Nephron (organoid): Measurements from ENCODE around the gene EEF1AKMT3.

Source experiments
- H3K27ac Mint-ChIP-seq, 3 experiments: 2 replicates each; pipeline ENCODE4 v1.8.0; 2020; ENCODE audit warnings: mixed read lengths in 3 of 3, mild to moderate bottlenecking in 2 of 3, moderate library complexity in 1 of 3
- H3K27me3 Mint-ChIP-seq: 2 replicates; pipeline ENCODE4 v1.8.0; 2021; ENCODE audit warnings: low read depth, mild to moderate bottlenecking, moderate library complexity, mixed read lengths
- H3K36me3 Mint-ChIP-seq: 2 replicates; pipeline ENCODE4 v1.8.0; 2020; ENCODE audit warnings: low read depth, mixed read lengths
- H3K4me1 Mint-ChIP-seq: 2 replicates; pipeline ENCODE4 v1.8.0; 2020; ENCODE audit warnings: mixed read lengths
- H3K4me3 Mint-ChIP-seq, 3 experiments: 2 replicates each; pipeline ENCODE4 v1.8.0; 2020; ENCODE audit warnings: mild to moderate bottlenecking in 3 of 3, mixed read lengths in 3 of 3, moderate library complexity in 2 of 3
- H3K9me3 Mint-ChIP-seq: 2 replicates; pipeline ENCODE4 v1.8.0; 2020; ENCODE audit warnings: mixed read lengths
- TF ChIP-seq, protein P1 (sequence below), 3 experiments: fragments of 200-600 bp; sonication (generic); IDR thresholded peaks; one replicate each; pipeline ENCODE4 v1.5.0; 2021; ENCODE audit warnings: antibody characterized with exemption in 3 of 3; ENCODE audit not compliant: unreplicated experiment in 3 of 3

Gene EEF1AKMT3

DNA sequence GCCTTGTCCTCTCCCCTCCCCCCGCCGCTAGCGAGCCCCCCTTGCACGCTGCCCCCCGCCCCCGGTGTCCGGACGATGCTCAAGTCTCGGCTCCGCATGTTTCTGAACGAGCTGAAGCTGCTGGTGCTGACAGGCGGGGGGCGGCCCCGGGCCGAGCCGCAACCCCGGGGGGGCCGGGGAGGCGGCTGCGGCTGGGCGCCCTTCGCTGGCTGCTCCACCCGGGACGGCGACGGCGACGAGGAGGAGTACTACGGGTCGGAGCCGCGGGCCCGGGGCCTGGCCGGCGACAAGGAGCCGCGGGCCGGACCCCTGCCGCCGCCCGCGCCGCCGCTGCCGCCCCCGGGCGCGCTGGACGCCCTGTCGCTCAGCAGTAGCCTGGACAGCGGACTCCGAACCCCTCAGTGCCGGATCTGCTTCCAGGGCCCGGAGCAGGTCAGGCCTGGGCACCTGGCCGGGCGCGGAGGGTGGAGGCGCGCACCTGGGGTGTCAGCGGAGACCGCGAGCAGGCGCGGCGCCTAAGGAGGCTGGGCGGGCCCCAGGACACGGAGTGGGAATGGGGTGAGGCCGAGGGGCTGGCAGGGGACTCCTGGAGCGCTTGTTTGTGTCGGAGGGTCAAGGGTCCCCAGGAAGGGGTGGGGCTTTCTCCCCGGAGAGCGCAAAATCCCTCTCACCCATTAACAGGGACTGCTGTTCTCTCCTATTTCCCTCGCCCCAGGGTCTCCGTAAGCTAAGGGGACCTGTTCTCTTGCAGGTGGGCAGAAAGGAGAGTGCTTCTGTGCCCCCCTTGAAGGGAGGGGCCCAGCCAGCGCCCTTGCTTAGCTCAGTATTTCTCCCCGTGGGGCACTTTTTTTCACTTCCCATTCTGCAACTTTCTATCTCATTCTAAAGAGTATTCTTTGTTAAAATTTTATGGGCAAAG, 16.7 kb upstream of the EEF1AKMT3 start:
- peak overlapping the region; percentile 80 to 88 (median 82) for H3K4me3 Mint-ChIP-seq

DNA sequence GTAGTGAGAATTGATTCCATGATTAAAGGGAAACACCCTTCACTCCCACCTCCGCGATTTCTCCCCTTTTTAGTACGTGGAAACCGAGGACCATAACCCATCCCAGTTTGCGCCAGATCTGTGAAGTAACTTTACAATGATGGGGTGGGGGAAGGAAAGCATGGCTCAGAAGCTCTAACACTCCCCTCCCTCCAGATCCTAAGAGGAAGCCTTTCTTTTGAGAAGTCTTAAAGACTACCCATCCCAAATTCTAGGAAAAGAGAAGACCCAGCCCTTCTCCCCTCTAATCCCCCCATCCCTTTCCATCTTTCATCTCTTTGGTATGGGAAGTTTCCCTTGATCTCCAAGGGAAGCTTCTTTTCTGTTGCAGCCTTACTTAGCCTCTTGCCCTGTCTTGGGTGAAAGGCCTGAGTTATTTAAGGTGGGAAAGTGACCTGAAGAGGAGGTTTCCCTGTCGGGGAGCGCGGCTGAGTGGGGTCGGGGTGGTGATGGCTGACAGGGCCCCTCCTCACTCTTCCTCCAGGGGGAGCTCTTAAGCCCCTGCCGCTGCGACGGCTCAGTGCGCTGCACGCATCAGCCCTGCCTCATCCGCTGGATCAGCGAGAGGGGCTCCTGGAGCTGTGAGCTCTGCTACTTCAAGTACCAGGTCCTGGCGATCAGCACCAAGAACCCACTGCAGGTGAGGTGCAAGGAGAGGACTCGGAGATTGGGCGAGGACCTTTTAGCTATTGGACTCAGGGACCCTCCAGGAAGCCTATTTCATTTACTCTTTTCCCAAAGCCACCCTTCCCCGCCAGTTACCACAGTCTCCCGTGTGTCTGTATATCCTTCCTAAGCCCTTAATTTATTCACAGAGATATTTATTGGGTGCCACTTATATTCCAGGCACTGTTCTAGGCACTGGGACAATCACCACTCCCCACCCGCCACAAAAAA, 15.7 kb upstream of the EEF1AKMT3 start:
- no peaks in the 10 kb centered on the region for H3K9me3 Mint-ChIP-seq
- H3K4me1 Mint-ChIP-seq, result peaks cover 38% of the 10 kb centered on the region
- peak overlapping the region in 2 of 3 experiments; percentile 7 to 77 for H3K27ac Mint-ChIP-seq
- peak overlapping the region; percentile 80 to 88 (median 82) for H3K4me3 Mint-ChIP-seq
- TF ChIP-seq, protein P1, sequence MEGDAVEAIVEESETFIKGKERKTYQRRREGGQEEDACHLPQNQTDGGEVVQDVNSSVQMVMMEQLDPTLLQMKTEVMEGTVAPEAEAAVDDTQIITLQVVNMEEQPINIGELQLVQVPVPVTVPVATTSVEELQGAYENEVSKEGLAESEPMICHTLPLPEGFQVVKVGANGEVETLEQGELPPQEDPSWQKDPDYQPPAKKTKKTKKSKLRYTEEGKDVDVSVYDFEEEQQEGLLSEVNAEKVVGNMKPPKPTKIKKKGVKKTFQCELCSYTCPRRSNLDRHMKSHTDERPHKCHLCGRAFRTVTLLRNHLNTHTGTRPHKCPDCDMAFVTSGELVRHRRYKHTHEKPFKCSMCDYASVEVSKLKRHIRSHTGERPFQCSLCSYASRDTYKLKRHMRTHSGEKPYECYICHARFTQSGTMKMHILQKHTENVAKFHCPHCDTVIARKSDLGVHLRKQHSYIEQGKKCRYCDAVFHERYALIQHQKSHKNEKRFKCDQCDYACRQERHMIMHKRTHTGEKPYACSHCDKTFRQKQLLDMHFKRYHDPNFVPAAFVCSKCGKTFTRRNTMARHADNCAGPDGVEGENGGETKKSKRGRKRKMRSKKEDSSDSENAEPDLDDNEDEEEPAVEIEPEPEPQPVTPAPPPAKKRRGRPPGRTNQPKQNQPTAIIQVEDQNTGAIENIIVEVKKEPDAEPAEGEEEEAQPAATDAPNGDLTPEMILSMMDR (IDR thresholded peaks at IDR 0.05; ENCODE audit: unreplicated experiment in 3 of 3), result peak; percentile 44 to 67 (median 48)
- H3K36me3 Mint-ChIP-seq, result peaks cover 20% of the 10 kb centered on the region
- H3K27me3 Mint-ChIP-seq, result peaks cover 70% of the 10 kb centered on the region

More for the DNA sequence above, 16.7 kb upstream of the EEF1AKMT3 start:
- Mint-ChIP-seq H3K9me3 (no peaks in the 10 kb centered on the region), H3K4me1 (peaks cover 46% of the 10 kb centered on the region), H3K27ac (peak overlapping the region in 2 of 3 experiments; percentile 7 to 77), H3K36me3 (peaks cover 30% of the 10 kb centered on the region), H3K27me3 (peaks cover 61% of the 10 kb centered on the region)
- TF ChIP-seq, protein P1 (IDR thresholded peaks at IDR 0.05; ENCODE audit: unreplicated experiment in 3 of 3), result no peak

DNA sequence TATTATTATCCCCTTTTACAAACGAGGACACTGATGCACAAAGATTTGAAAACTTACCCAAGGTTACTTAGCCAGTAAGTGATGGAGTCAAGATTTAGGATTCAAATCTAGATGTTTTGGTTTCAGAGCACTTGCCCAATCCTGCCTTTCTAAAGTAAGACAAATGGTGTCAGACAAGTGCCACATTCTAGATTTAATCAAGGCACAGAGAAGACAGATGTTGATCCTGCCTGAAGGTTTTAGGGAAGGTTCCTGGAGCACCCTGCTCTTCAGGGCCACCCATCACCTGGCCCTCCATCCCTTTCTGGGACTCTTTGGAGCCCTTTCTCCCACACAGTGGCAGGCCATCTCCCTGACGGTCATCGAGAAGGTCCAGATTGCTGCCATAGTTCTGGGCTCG, 14.6 kb upstream of the EEF1AKMT3 start:
- Mint-ChIP-seq H3K4me1 (peaks cover 29% of the 10 kb centered on the region), H3K9me3 (no peaks in the 10 kb centered on the region), H3K27ac (no peak overlapping the region), H3K4me3 (peak overlapping the region; percentile 56 to 77 (median 69)), H3K36me3 (peaks cover 16% of the 10 kb centered on the region), H3K27me3 (peaks cover 76% of the 10 kb centered on the region)
- TF ChIP-seq, protein P1 (IDR thresholded peaks at IDR 0.05; ENCODE audit: unreplicated experiment in 3 of 3), result no peak

DNA sequence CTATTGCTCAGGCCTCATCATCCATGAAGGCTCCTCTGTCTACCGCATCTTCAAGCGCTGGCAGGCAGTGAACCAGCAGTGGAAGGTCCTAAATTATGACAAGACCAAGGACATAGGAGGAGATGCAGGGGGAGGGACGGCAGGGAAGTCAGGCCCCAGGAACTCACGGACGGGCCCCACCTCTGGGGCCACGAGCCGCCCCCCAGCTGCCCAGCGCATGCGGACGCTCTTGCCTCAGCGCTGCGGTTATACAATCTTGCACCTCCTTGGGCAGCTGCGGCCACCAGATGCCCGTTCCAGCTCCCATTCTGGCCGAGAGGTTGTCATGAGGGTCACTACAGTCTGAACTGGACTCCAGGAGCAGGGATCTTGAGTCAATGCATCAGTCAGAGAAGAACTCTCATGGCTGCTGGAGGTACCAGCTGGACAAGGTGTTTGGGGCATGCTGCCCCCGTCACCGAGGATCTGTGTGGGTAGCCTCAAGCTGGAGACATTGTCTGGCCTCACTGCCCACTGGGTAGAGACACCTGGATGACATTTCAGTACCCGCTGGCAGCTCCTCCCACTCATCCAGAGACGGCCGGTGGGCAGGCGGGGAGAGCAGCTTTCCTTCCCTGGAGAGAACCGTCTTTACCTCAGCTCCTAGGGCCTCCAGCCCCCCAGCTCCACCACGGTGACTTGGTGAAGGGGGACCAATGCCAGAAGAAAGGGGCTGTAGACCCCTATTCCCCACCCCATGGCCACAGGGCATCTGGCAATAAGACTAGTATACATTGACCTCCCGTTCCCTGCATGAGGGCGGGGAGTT, 13.7 kb upstream of the EEF1AKMT3 start:
- Mint-ChIP-seq H3K27me3 (peaks cover 78% of the 10 kb centered on the region), H3K9me3 (no peaks in the 10 kb centered on the region), H3K36me3 (peaks cover 16% of the 10 kb centered on the region), H3K27ac (no peak overlapping the region), H3K4me1 (peaks cover 19% of the 10 kb centered on the region), H3K4me3 (peak overlapping the region; percentile 56 to 77 (median 69))
- TF ChIP-seq, protein P1 (IDR thresholded peaks at IDR 0.05; ENCODE audit: unreplicated experiment in 3 of 3), result no peak

DNA sequence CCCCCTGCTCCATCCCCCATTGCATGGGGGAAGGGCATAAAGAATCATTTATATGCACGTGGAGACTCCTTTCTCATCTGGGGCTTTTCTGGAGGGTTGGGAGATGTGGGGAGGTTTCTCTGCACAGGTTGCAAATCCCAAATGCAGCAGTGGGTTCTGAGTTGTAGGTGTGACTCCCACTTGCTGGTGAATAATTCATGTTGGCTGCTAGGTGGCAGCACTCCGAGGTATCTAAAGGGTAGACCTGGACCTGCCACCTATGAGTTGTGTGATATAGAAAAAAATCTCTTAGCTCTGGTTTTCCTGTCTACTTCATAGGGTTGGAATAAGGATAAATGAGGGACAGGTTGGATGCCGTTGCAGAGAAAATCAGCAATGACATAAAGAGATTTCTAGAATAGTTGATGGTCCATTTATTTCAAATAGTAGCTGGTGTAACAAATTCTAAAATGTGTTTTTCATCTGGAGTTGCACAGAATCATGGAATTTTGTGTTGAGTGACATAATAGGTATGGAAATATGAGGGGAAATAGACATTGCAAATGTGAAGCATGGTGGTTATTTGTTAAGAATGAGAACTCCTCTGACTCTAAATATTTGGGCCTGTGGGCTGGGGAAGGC, 12.9 kb upstream of the EEF1AKMT3 start:
- TF ChIP-seq, protein P1 (IDR thresholded peaks at IDR 0.05; ENCODE audit: unreplicated experiment in 3 of 3), result peak in 2 of 3 experiments; percentile 37 to 48
- Mint-ChIP-seq H3K36me3 (peaks cover 16% of the 10 kb centered on the region), H3K4me3 (peak overlapping the region; percentile 59 to 76 (median 72)), H3K9me3 (no peaks in the 10 kb centered on the region), H3K4me1 (peaks cover 12% of the 10 kb centered on the region), H3K27ac (no peak overlapping the region), H3K27me3 (peaks cover 78% of the 10 kb centered on the region)
